CD8-positive, alpha-beta memory T cell (primary cell): ENCODE measurements around the gene ATP2B3. TPM values are rescaled to one million over a fixed set of nuclear protein-coding genes. Genes with fewer than 3 reads are reported as not detected.

Source experiments
- CTCF ChIA-PET: fragments of 350-600 bp; sonication (Branson Sonifier 250); formaldehyde crosslinking; loops from one replicate; lab custom pipeline; 2021; ENCODE audit warnings: antibody characterized with exemption; lab: Charles Lee
- POLR2A ChIA-PET: fragments of 350-600 bp; sonication (Branson Sonifier 250); formaldehyde crosslinking; loops from one replicate; lab custom pipeline; 2021; ENCODE audit warnings: antibody characterized with exemption; lab: Charles Lee
- DNase-seq, 5 donors: peaks; one replicate each; pipeline versions ENCODE4 v3.0.0 to v3.0.0-alpha.2; 2020 to 2022; ENCODE audit warnings: mixed read lengths in 1 of 5
- H3K27ac ChIP-seq: one replicate; pipeline ENCODE4 v1.7.0; 2013; ENCODE audit warnings: low read depth, mild to moderate bottlenecking, low read length, moderate library complexity
- H3K27me3 ChIP-seq: 2 replicates; pipeline ENCODE4 v1.7.0; 2013; ENCODE audit warnings: low read length, mild to moderate bottlenecking; ENCODE audit not compliant: insufficient read depth, poor library complexity, severe bottlenecking
- H3K36me3 ChIP-seq: 2 replicates; pipeline ENCODE4 v1.7.0; 2013; ENCODE audit warnings: mild to moderate bottlenecking, low read length, moderate library complexity; ENCODE audit not compliant: insufficient read depth
- H3K4me1 ChIP-seq: 2 replicates; pipeline ENCODE4 v1.7.0; 2013; ENCODE audit warnings: mild to moderate bottlenecking, low read length, moderate library complexity; ENCODE audit not compliant: insufficient read depth
- H3K4me3 ChIP-seq: 2 replicates; pipeline ENCODE4 v1.7.0; 2013; ENCODE audit warnings: mild to moderate bottlenecking, low read length
- H3K9me3 ChIP-seq: 2 replicates; pipeline ENCODE4 v1.7.0; 2013; ENCODE audit warnings: mild to moderate bottlenecking, low read length
- H3K27ac Mint-ChIP-seq, 8 donors: one replicate each; pipeline ENCODE4 v1.8.0; 2020 to 2021; ENCODE audit warnings: mixed read lengths in 8 of 8, mild to moderate bottlenecking in 6 of 8, inconsistent platforms in 3 of 8, moderate library complexity in 3 of 8
- H3K27me3 Mint-ChIP-seq, 2 donors: one replicate each; pipeline ENCODE4 v1.8.0; 2020 to 2021; ENCODE audit warnings: mixed read lengths in 2 of 2, mild to moderate bottlenecking in 1 of 2, moderate library complexity in 1 of 2
- H3K36me3 Mint-ChIP-seq, 3 donors: one replicate each; pipeline ENCODE4 v1.8.0; 2020 to 2021; ENCODE audit warnings: mixed read lengths in 3 of 3, inconsistent platforms in 1 of 3, mild to moderate bottlenecking in 1 of 3
- H3K4me1 Mint-ChIP-seq, 3 donors: one replicate each; pipeline ENCODE4 v1.8.0; 2020 to 2021; ENCODE audit warnings: mixed read lengths in 3 of 3, inconsistent platforms in 1 of 3, mild to moderate bottlenecking in 1 of 3
- H3K4me3 Mint-ChIP-seq, 7 donors: one replicate each; pipeline ENCODE4 v1.8.0; 2020 to 2021; ENCODE audit warnings: mixed read lengths in 7 of 7, mild to moderate bottlenecking in 6 of 7, moderate library complexity in 4 of 7, inconsistent platforms in 2 of 7
- H3K9me3 Mint-ChIP-seq, 5 donors: one replicate each; pipeline ENCODE4 v1.8.0; 2020 to 2022; ENCODE audit warnings: mixed read lengths in 5 of 5, mild to moderate bottlenecking in 3 of 5, moderate library complexity in 2 of 5, inconsistent platforms in 1 of 5
- polyA plus RNA-seq: library from polyadenylated mRNA; unstranded; fragments of 300-500 nt; fragmentation: Illumina TruSeq; gene quantifications from one replicate; pipeline ENCODE4 v1.2.3, GENCODE V29; 2021
- total RNA-seq, 2 experiments: library from RNA; stranded (reverse); gene quantifications; one replicate each; pipeline ENCODE4 v1.2.3, GENCODE V29; 2021

ATP2B3 gene
- total and polyA plus RNA-seq, 3 experiments from 2014 or later, result not detected

DNA sequence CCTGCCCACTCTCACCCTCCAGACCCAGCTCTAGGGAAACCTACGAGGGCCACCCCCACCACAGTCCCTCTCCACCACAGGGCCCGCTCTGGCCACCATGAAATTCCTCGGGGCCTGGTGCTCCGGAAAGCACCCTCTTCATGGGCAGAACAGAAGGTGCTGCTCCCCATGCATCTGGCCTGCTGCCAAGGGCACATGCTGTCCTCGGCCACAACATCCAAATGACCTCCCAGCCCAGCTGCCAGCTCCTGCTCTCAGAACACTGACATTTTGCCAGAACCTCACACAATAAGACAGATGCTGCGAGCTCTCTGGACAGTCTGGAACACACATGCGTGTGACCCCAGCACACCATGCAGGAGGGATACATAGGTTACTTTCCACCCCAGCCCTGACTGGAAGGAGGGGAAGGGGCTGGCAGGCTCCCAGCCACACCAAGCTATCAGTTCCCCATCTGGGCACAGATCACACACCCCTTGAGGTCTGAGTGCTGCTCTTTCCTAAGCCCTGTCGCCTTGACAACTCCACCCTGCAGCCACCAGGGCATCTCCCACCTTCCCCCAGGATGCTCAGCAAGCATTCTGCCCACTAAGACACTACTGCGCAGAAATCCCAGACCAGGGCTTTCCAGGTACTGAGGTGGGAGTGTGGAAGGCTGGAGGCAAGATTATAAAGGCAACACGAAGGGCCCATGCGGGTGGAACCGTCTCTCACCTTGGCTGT, 75.7 kb downstream of the ATP2B3 start:
- H3K27me3 Mint-ChIP-seq, result peaks cover 0 to 4% of the 10 kb centered on the region in 2 donors
- Histone ChIP-seq H3K36me3 (peaks cover 6% of the 10 kb centered on the region), H3K4me3 (no peak overlapping the region), H3K4me1 (peaks cover 12% of the 10 kb centered on the region), H3K9me3 (no peaks in the 10 kb centered on the region), H3K27ac (no peak overlapping the region), H3K27me3 (no peaks in the 10 kb centered on the region)
- H3K36me3 Mint-ChIP-seq, result peaks cover 0 to 61% (median 2%) of the 10 kb centered on the region in 3 donors
- no peaks in the 10 kb centered on the region for H3K9me3 Mint-ChIP-seq
- peaks cover 17 to 25% (median 21%) of the 10 kb centered on the region in 3 donors for H3K4me1 Mint-ChIP-seq
- DNase-seq, result no peak
- no peak overlapping the region for H3K4me3 Mint-ChIP-seq
- ChIA-PET POLR2A (no interaction called here), CTCF (no interaction called here)
- H3K27ac Mint-ChIP-seq, result peak overlapping the region in 2 of 8 donors; percentile 14 to 40

GRCh38 chrX:153593811-153594500, 76.5 kb downstream of the ATP2B3 start:
- no peak for DNase-seq
- no peak overlapping the region for H3K4me3 ChIP-seq
- POLR2A ChIA-PET, result no interaction called here
- Mint-ChIP-seq H3K36me3 (peaks cover 0 to 59% (median 2%) of the 10 kb centered on the region in 3 donors), H3K27me3 (peaks cover 0 to 4% of the 10 kb centered on the region in 2 donors), H3K9me3 (no peaks in the 10 kb centered on the region), H3K4me1 (peaks cover 19 to 29% (median 24%) of the 10 kb centered on the region in 3 donors), H3K4me3 (no peak overlapping the region), H3K27ac (no peak overlapping the region)
- no peaks in the 10 kb centered on the region for H3K27me3 ChIP-seq
- peaks cover 6% of the 10 kb centered on the region for H3K36me3 ChIP-seq
- peaks cover 12% of the 10 kb centered on the region for H3K4me1 ChIP-seq
- no peak overlapping the region for H3K27ac ChIP-seq
- CTCF ChIA-PET, result interaction anchor here (1.4 kb wide), 1 partner anchor 123 kb away, joined by 3 read pairs; the partner anchor contains the start of gene HAUS7
- H3K9me3 ChIP-seq, result no peaks in the 10 kb centered on the region

GRCh38 chrX:153595387-153595786, 77.9 kb downstream of the ATP2B3 start:
- ChIA-PET POLR2A (no interaction called here), CTCF (interaction anchor here (1.4 kb wide), 1 partner anchor 125 kb away, joined by 3 read pairs; the partner anchor contains the start of gene HAUS7)

DNA sequence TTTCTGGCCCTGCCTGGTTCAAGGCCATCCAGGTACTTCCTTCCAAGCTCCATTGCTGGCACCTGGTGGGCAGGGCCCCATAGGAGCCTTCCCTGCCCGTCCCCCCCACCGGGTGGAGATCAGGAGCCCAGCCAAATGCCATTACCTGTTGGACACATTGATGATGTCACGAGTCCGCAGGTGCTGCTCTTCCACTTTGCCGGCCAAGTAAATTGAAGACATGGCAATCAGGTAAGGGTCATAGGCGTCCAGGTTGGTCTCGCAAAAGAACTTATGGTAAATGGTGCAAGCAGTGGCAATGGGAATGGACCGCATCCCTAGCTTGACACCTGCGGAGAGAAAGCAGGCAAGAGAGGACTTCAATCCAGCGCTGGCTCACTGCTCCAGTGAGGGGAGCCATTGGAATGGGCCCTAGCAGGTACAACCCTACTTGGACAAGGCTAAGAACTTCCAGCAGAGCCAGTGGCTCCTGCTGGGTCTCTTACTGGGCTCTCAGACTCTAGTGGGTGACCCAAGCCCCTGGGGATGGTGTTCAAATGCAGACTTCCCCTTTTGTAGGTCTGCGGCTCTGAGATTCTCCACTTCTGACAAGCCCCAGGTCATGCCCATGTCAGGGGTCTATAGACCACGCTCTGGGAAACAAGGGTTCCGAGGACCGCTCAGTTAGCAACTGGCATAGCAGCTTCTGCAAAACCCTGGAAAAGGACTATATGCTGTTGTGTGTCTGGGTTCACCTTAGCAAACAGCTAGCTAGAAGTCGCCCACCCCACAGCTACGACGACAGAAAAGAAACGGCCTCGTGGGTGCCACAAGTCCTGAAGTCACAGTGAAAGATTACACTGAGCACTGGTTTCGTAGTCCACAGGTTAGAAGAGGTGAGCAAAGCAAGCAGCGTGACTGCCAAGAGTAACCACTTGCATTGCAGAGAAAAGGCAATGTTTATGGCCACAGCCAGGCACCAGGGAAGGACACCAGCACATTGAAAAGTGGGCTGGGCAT, 78.7 kb downstream of the ATP2B3 start:
- H3K27ac ChIP-seq, result no peak overlapping the region
- Mint-ChIP-seq H3K4me1 (peaks cover 29 to 44% (median 37%) of the 10 kb centered on the region in 3 donors), H3K27ac (peak overlapping the region in 3 of 8 donors; percentile 31 to 84 (median 37)), H3K4me3 (peak overlapping the region in 5 of 7 donors; percentile 22 to 90 (median 80)), H3K9me3 (no peaks in the 10 kb centered on the region), H3K27me3 (peaks cover 0 to 6% of the 10 kb centered on the region in 2 donors), H3K36me3 (peaks cover 0 to 44% (median 2%) of the 10 kb centered on the region in 3 donors)
- peaks cover 6% of the 10 kb centered on the region for H3K36me3 ChIP-seq
- H3K27me3 ChIP-seq, result no peaks in the 10 kb centered on the region
- H3K9me3 ChIP-seq, result no peaks in the 10 kb centered on the region
- POLR2A ChIA-PET, result no interaction called here
- DNase-seq, result no peak
- H3K4me3 ChIP-seq, result no peak overlapping the region
- peaks cover 23% of the 10 kb centered on the region for H3K4me1 ChIP-seq
- CTCF ChIA-PET, result no interaction called here

More at GRCh38 chrX:153595387-153595786, 77.9 kb downstream of the ATP2B3 start:
- Histone ChIP-seq H3K9me3 (no peaks in the 10 kb centered on the region), H3K36me3 (peaks cover 6% of the 10 kb centered on the region), H3K27me3 (no peaks in the 10 kb centered on the region), H3K4me1 (peaks cover 20% of the 10 kb centered on the region), H3K4me3 (no peak overlapping the region), H3K27ac (no peak overlapping the region)
- peak overlapping the region in 1 of 8 donors; percentile 84 for H3K27ac Mint-ChIP-seq
- H3K9me3 Mint-ChIP-seq, result no peaks in the 10 kb centered on the region
- DNase-seq, result no peak
- peaks cover 0 to 6% of the 10 kb centered on the region in 2 donors for H3K27me3 Mint-ChIP-seq
- H3K4me1 Mint-ChIP-seq, result peaks cover 26 to 37% (median 31%) of the 10 kb centered on the region in 3 donors
- peaks cover 0 to 52% (median 2%) of the 10 kb centered on the region in 3 donors for H3K36me3 Mint-ChIP-seq
- H3K4me3 Mint-ChIP-seq, result no peak overlapping the region

GRCh38 chrX:153596981-153597750, 79.7 kb downstream of the ATP2B3 start:
- Mint-ChIP-seq H3K4me1 (peaks cover 31 to 47% (median 37%) of the 10 kb centered on the region in 3 donors), H3K9me3 (no peaks in the 10 kb centered on the region), H3K27ac (peak overlapping the region in 5 of 8 donors; percentile 1 to 78 (median 35)), H3K4me3 (peak overlapping the region; percentile 82 to 91 (median 87)), H3K27me3 (peaks cover 0 to 9% of the 10 kb centered on the region in 2 donors), H3K36me3 (peaks cover 0 to 35% (median 0%) of the 10 kb centered on the region in 3 donors)
- Histone ChIP-seq H3K27me3 (no peaks in the 10 kb centered on the region), H3K9me3 (no peaks in the 10 kb centered on the region), H3K4me1 (peaks cover 23% of the 10 kb centered on the region), H3K27ac (no peak overlapping the region), H3K4me3 (no peak overlapping the region), H3K36me3 (peaks cover 6% of the 10 kb centered on the region)
- no peak for DNase-seq
- ChIA-PET POLR2A (no interaction called here), CTCF (interaction anchor here (1.0 kb wide), 1 partner anchor 58 kb away, joined by 3 read pairs; no protein-coding TSS in a partner anchor)

DNA sequence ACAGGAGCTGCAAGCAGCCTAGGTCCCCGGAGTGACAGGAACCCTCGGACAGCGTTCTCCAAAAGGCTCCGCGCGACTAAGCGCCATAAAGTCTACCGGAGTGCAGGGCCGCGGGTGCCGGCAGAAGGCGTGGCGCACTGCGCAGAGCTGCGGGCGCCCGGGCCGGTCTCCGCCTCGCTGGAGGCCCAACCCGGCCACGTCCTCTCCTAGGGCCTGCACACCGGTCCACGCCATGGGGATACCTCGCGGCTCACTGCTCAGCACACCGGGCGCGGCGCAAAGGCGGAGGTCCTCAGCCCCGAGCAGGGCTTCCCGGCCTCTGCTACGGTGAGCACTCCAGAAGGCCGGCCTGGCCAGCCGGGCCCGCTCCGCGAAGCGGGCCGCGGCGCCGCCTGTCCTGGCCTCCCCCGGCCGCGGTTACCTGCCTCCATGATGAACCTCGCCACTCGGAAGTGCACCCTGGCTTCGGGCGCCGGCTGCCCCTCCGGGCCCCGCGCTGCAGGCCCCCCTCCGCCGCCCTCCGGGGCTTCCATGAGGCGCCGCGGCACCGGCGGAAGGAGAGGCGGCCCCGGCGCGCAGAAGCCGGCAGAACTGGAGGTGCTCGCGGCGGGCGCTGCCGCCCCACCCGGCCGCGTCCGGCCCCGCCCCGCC, 81.2 kb downstream of the ATP2B3 start, which contains the start of gene CCNQ:
CCNQ (minus strand) TSS at position 599 of the 651 bp plus-strand sequence; CDS start at position 533, 66 bp downstream.
- CTCF ChIA-PET, result interaction anchor here (0.8 to 1.5 kb wide), 5 partner anchors 11 to 64 kb away, joined by 3 to 5 read pairs (median 3); no protein-coding TSS in a partner anchor
- no peaks in the 10 kb centered on the region for H3K9me3 Mint-ChIP-seq
- Histone ChIP-seq H3K4me1 (peaks cover 23% of the 10 kb centered on the region), H3K9me3 (no peaks in the 10 kb centered on the region), H3K4me3 (peak within 1 kb of the TSS; percentile 66), H3K27me3 (no peaks in the 10 kb centered on the region), H3K27ac (peak within 1 kb of the TSS; percentile 43), H3K36me3 (peaks cover 6% of the 10 kb centered on the region)
- H3K4me3 Mint-ChIP-seq, result peak within 1 kb of the TSS; percentile 87 to 95 (median 88)
- peak in 2 of 5 donors; percentile 1 for DNase-seq
- POLR2A ChIA-PET, result interaction anchor here (0.7 kb wide), 1 partner anchor 130 kb away, joined by 3 read pairs; no protein-coding TSS in a partner anchor
- peaks cover 0 to 5% of the 10 kb centered on the region in 2 donors for H3K27me3 Mint-ChIP-seq
- H3K27ac Mint-ChIP-seq, result peak within 1 kb of the TSS in 7 of 8 donors; percentile 54 to 84 (median 76)
- H3K36me3 Mint-ChIP-seq, result peaks cover 0 to 22% (median 0%) of the 10 kb centered on the region in 3 donors
- peaks cover 34 to 54% (median 44%) of the 10 kb centered on the region in 3 donors for H3K4me1 Mint-ChIP-seq
